Measurements from ENCODE around the gene CPNE6. TPM values are rescaled to one million over a fixed set of nuclear protein-coding genes. Genes with fewer than 3 reads are reported as not detected.

The CPNE6 gene
- total and polyA plus RNA-seq, 2 of the 13 experiments (the other 11 are each of a cell fraction or from before 2014, with no cell fraction given): not detected

DNA sequence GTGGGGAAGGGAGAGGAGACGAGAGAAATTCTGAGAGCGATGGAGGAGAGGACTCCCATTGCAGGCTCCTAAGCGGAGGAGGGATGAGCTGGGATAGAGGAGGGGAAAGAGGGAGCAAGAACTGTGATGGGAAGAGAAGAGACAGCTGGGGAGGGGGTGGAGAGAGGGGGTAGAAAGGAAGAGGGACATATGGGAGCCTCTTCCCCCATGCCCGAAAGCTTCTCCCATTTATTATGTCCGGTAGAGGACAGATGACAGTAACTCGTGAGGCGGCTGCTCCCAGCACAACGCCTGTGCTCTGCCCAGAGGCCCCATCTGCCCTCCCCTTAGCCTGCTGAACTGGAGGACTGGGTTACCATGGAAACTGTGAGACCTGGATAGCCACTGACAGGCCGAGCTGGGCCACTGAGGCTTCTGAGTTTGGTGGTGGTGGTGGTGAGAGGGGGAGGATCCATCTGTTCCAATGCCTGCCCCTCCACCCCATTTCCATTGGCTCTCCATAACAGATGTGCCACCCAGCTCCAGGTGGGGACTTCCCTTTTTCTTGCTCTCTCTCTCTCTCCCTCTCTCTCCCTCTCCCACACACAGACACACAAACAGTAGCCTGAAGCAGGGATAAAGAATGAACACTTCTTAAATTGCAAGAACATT lies 8.3 kb downstream of the CPNE6 start (continued):
- TF ChIP-seq NFKB2 (CRISPR knock-in tag; IDR thresholded peaks at IDR 0.05; ENCODE audit: borderline replicate concordance): 0 out of 2 replicates have a peak, but pooled peaks have one; percentile 7
- TF ChIP-seq GPN1 (CRISPR knock-in tag; IDR thresholded peaks at IDR 0.05; ENCODE audit: borderline replicate concordance): no peak
- TF ChIP-seq RFX1 (IDR thresholded peaks at IDR 0.05): peak; percentile 42; the same call in 1 of the 2 replicates
- TF ChIP-seq ZBTB14 (CRISPR knock-in tag; IDR thresholded peaks at IDR 0.05): no peak

GRCh38 chr14:24080142-24080530 lies 8.8 kb downstream of the CPNE6 start:
- Histone ChIP-seq H4K20me1 (ENCODE audit: insufficient read depth, low read length) (no peaks in the 10 kb centered on the region), H3K4me1 (ENCODE audit: insufficient read depth, low read length) (peaks cover 32% of the 10 kb centered on the region), H3K4me2 (ENCODE audit: low read depth, low read length) (no peak overlapping the region), H3K27ac (ENCODE audit: extremely low read length, insufficient read depth, low read length) (no peak overlapping the region), H3K27me3 (ENCODE audit: control insufficient read depth in 1 of 2, insufficient read depth in 2 of 2, low read length in 2 of 2) (peaks cover 17 to 77% of the 10 kb centered on the region in 2 experiments), H3K4me3 (replicated peaks in 1 of 3; ENCODE audit: insufficient read depth in 1 of 3, low read depth in 2 of 3, low read length in 3 of 3) (no peak overlapping the region), H3K36me3 (replicated peaks in 1 of 2; ENCODE audit: control insufficient read depth in 1 of 2, insufficient read depth in 2 of 2, low read length in 2 of 2) (no peaks in the 10 kb centered on the region), H2AFZ (ENCODE audit: low read length) (no peak overlapping the region), H3K9ac (ENCODE audit: insufficient read depth, low read depth, low read length) (no peak overlapping the region), H3K79me2 (ENCODE audit: insufficient read depth, low read length) (no peaks in the 10 kb centered on the region), H3K9me3 (ENCODE audit: low read length) (no peaks in the 10 kb centered on the region)
- intact Hi-C loops (cut with micrococcal nuclease; ENCODE audit: unreplicated experiment) (no loop called here), in situ Hi-C loops (cut with HindIII; ENCODE audit: extremely low pct_ligation_motif_present, low pct_unique_long_range_greater_than_20kb) (no loop called here)
- DNase-seq (ENCODE audit: low spot score): no peak
- POLR2A ChIA-PET: interaction anchor here (1.1 to 4.9 kb wide), 16 partner anchors 10 to 163 kb away, joined by 4 to 131 read pairs (median 6); partner anchors contain the start of genes CARMIL3, CHMP4A, DCAF11 and EMC9
- CTCF ChIA-PET (ENCODE audit: low intra/inter-chr PET ratio, low total read pairs): interaction anchor here (0.9 kb wide), 1 partner anchor 22 kb away, joined by 3 read pairs; no protein-coding TSS in a partner anchor
- no TSS peak for BruUV-seq (replicated peaks)
- no peak for ATAC-seq
- FAIRE-seq: no peak
- 40% methylated on average over 6 of the region's 6 CpGs for whole genome bisulfite sequencing (ENCODE audit: low lambda C conversion rate)
- no peak for TF ChIP-seq ZXDC (CRISPR knock-in tag; IDR thresholded peaks at IDR 0.05)
- TF ChIP-seq ZNF280B (CRISPR knock-in tag; IDR thresholded peaks at IDR 0.05; ENCODE audit: borderline replicate concordance): peak; percentile 31; the same call in 1 of the 2 replicates
- TF ChIP-seq RCOR2 (CRISPR knock-in tag; IDR thresholded peaks at IDR 0.05): no peak
- TF ChIP-seq REXO4 (CRISPR knock-in tag; IDR thresholded peaks at IDR 0.05; ENCODE audit: borderline replicate concordance): 0 out of 2 replicates have a peak, but pooled peaks have one; percentile 7
- peak; percentile 25; the same call in 1 of the 2 replicates for TF ChIP-seq TEAD2 (CRISPR knock-in tag; IDR thresholded peaks at IDR 0.05)
- TF ChIP-seq ARNTL (CRISPR knock-in tag; IDR thresholded peaks at IDR 0.05): 0 out of 2 replicates have a peak, but pooled peaks have one; percentile 12
- TF ChIP-seq, protein P1, sequence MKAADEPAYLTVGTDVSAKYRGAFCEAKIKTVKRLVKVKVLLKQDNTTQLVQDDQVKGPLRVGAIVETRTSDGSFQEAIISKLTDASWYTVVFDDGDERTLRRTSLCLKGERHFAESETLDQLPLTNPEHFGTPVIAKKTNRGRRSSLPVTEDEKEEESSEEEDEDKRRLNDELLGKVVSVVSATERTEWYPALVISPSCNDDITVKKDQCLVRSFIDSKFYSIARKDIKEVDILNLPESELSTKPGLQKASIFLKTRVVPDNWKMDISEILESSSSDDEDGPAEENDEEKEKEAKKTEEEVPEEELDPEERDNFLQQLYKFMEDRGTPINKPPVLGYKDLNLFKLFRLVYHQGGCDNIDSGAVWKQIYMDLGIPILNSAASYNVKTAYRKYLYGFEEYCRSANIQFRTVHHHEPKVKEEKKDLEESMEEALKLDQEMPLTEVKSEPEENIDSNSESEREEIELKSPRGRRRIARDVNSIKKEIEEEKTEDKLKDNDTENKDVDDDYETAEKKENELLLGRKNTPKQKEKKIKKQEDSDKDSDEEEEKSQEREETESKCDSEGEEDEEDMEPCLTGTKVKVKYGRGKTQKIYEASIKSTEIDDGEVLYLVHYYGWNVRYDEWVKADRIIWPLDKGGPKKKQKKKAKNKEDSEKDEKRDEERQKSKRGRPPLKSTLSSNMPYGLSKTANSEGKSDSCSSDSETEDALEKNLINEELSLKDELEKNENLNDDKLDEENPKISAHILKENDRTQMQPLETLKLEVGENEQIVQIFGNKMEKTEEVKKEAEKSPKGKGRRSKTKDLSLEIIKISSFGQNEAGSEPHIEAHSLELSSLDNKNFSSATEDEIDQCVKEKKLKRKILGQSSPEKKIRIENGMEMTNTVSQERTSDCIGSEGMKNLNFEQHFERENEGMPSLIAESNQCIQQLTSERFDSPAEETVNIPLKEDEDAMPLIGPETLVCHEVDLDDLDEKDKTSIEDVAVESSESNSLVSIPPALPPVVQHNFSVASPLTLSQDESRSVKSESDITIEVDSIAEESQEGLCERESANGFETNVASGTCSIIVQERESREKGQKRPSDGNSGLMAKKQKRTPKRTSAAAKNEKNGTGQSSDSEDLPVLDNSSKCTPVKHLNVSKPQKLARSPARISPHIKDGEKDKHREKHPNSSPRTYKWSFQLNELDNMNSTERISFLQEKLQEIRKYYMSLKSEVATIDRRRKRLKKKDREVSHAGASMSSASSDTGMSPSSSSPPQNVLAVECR (CRISPR knock-in tag; IDR thresholded peaks at IDR 0.05; ENCODE audit: borderline replicate concordance): 0 out of 2 replicates have a peak, but pooled peaks have one; percentile 1
- TF ChIP-seq HOXA9 (CRISPR knock-in tag; IDR thresholded peaks at IDR 0.05; ENCODE audit: borderline replicate concordance): no peak

Data from HepG2 (cell line).